MM.1S (cell line): ENCODE results near the gene CIBAR2.

Source experiments
- DNase-seq: peaks from one replicate; pipeline ENCODE4 v3.0.0-alpha.2; 2015
- H2AFZ ChIP-seq: fragments of 300-600 bp; sonication (generic); 2 replicates; pipeline ENCODE4 v1.6.0; 2016; ENCODE audit warnings: antibody characterized with exemption, low read length
- H3F3A ChIP-seq: fragments of 300-600 bp; sonication (generic); 2 replicates; pipeline ENCODE4 v1.6.1; 2016; ENCODE audit warnings: mild to moderate bottlenecking, antibody characterized with exemption, low read length, moderate library complexity, mixed read lengths; ENCODE audit not compliant: insufficient read depth
- H3K27ac ChIP-seq: fragments of 300-600 bp; sonication (generic); 2 replicates; pipeline ENCODE4 v1.5.1; 2016; ENCODE audit warnings: mild to moderate bottlenecking, low read length
- H3K27me3 ChIP-seq: fragments of 300-600 bp; sonication (generic); replicated peaks from 2 replicates; pipeline ENCODE4 v1.6.0; 2016; ENCODE audit warnings: low read length; ENCODE audit not compliant: insufficient read depth
- H3K36me3 ChIP-seq: fragments of 300-600 bp; sonication (generic); replicated peaks from 2 replicates; pipeline ENCODE4 v1.6.1; 2016; ENCODE audit warnings: mild to moderate bottlenecking, low read length, mixed read lengths; ENCODE audit not compliant: insufficient read depth
- H3K4me1 ChIP-seq: fragments of 300-600 bp; sonication (generic); 2 replicates; pipeline ENCODE4 v1.6.1; 2016; ENCODE audit warnings: low read length, mixed read lengths
- H3K4me2 ChIP-seq: fragments of 300-600 bp; sonication (generic); 2 replicates; pipeline ENCODE4 v1.6.0; 2016; ENCODE audit warnings: low read depth, low read length
- H3K4me3 ChIP-seq: fragments of 300-600 bp; sonication (generic); 2 replicates; pipeline ENCODE4 v1.5.1; 2016; ENCODE audit warnings: low read length, mixed read lengths
- H3K79me2 ChIP-seq: fragments of 300-600 bp; sonication (generic); 2 replicates; pipeline ENCODE4 v1.6.1; 2016; ENCODE audit warnings: mixed run types, low read length, mixed read lengths
- H3K9ac ChIP-seq: fragments of 300-600 bp; sonication (generic); 2 replicates; pipeline ENCODE4 v1.6.1; 2016; ENCODE audit warnings: low read length, mixed read lengths
- H3K9me2 ChIP-seq: fragments of 300-600 bp; sonication (generic); replicated peaks from 2 replicates; pipeline ENCODE4 v1.6.1; 2016; ENCODE audit warnings: mild to moderate bottlenecking, low read length, mixed read lengths; ENCODE audit not compliant: insufficient read depth
- H3K9me3 ChIP-seq: fragments of 300-600 bp; sonication (generic); replicated peaks from 2 replicates; pipeline ENCODE4 v1.6.1; 2016; ENCODE audit warnings: mild to moderate bottlenecking, low read length, mixed read lengths; ENCODE audit not compliant: insufficient read depth
- H4K20me1 ChIP-seq: fragments of 300-600 bp; sonication (generic); 2 replicates; pipeline ENCODE4 v1.6.1; 2016; ENCODE audit warnings: mild to moderate bottlenecking, low read length, moderate library complexity, mixed read lengths; ENCODE audit not compliant: insufficient read depth
- CTCF ChIP-seq: fragments of 300-600 bp; sonication (generic); IDR thresholded peaks from 2 replicates; pipeline ENCODE4 v1.5.1; 2016; ENCODE audit warnings: antibody characterized with exemption, low read length, mixed read lengths
- EZH2 ChIP-seq: fragments of 300-600 bp; sonication (generic); optimal IDR thresholded peaks from 2 replicates; pipeline ENCODE3; 2017; ENCODE audit warnings: low read depth, mild to moderate bottlenecking, antibody characterized with exemption, low read length, mixed read lengths
- EZH2phosphoT487 ChIP-seq: fragments of 300-600 bp; sonication (generic); IDR thresholded peaks from 2 replicates; pipeline ENCODE4 v1.6.1; 2018; ENCODE audit warnings: antibody characterized with exemption, low read length

The CIBAR2 gene

GRCh38 chr16:85072076-85072860 is 40.0 kb downstream of the CIBAR2 start:
- no peak overlapping the region for H3K27ac ChIP-seq
- H3K9me2 ChIP-seq, result no peaks in the 10 kb centered on the region
- H3K9ac ChIP-seq, result no peak overlapping the region
- no peak for DNase-seq
- no peaks in the 10 kb centered on the region for H3F3A ChIP-seq
- TF ChIP-seq CTCF (no peak), EZH2 (no peak), EZH2phosphoT487 (no peak)
- no peaks in the 10 kb centered on the region for H3K36me3 ChIP-seq
- no peak overlapping the region for H2AFZ ChIP-seq
- no peaks in the 10 kb centered on the region for H4K20me1 ChIP-seq
- H3K9me3 ChIP-seq, result no peaks in the 10 kb centered on the region
- no peaks in the 10 kb centered on the region for H3K79me2 ChIP-seq
- H3K4me2 ChIP-seq, result no peak overlapping the region
- no peaks in the 10 kb centered on the region for H3K27me3 ChIP-seq
- H3K4me1 ChIP-seq, result no peaks in the 10 kb centered on the region
- H3K4me3 ChIP-seq, result no peak overlapping the region

DNA sequence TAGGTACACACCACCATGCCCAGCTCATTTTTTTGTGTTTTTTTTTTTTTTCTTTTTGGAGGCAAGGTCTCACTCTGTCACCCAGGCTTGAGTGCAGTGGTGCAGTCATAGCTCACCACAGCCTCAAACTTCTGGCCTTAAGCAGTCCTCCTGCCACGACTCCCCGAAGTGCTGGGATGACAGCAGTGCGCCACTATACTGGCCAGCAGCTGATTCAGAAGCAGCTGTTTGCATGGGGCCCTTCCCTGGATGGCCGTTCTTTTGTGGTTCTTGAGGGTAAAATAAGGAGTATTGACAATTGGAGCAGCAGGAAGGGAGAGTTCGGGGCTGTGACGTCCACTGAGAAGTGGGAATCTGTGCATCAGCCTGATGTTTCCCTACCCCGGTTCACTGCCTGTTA is 43.1 kb downstream of the CIBAR2 start:
- Histone ChIP-seq H4K20me1 (no peaks in the 10 kb centered on the region), H3K9ac (no peak overlapping the region), H3F3A (no peaks in the 10 kb centered on the region), H3K9me2 (no peaks in the 10 kb centered on the region), H3K79me2 (no peaks in the 10 kb centered on the region), H3K4me3 (no peak overlapping the region), H3K36me3 (no peaks in the 10 kb centered on the region), H3K27me3 (no peaks in the 10 kb centered on the region), H3K4me1 (no peaks in the 10 kb centered on the region), H2AFZ (no peak overlapping the region), H3K9me3 (no peaks in the 10 kb centered on the region), H3K4me2 (no peak overlapping the region), H3K27ac (no peak overlapping the region)
- no peak for DNase-seq
- TF ChIP-seq EZH2phosphoT487, result no peak
- TF ChIP-seq CTCF, result no peak
- no peak for TF ChIP-seq EZH2

DNA sequence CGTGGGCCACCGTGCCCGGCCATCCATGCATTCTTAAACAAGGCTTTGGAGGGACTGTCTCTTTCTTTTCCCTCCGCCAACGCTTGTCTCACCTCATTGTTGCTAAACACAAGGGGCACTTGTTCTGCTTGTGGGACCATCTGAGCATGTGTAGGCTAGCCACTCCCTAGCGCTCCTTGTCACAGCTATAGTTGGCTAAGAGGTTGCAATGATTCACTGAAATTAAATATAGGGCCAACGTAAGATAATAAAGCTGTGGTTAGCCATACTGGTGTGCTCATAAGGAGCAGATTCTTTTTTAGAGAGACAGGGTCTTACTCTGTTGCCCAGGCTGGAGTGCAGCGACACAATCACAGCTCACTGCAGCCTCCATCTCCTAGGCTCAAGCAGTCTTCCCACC is 43.5 kb downstream of the CIBAR2 start:
- TF ChIP-seq EZH2 (no peak), EZH2phosphoT487 (no peak), CTCF (no peak)
- no peaks in the 10 kb centered on the region for H3F3A ChIP-seq
- H3K4me3 ChIP-seq, result no peak overlapping the region
- no peaks in the 10 kb centered on the region for H3K27me3 ChIP-seq
- H2AFZ ChIP-seq, result no peak overlapping the region
- no peak for DNase-seq
- no peaks in the 10 kb centered on the region for H3K36me3 ChIP-seq
- no peak overlapping the region for H3K27ac ChIP-seq
- H3K9me3 ChIP-seq, result no peaks in the 10 kb centered on the region
- no peaks in the 10 kb centered on the region for H4K20me1 ChIP-seq
- H3K4me2 ChIP-seq, result no peak overlapping the region
- H3K9ac ChIP-seq, result no peak overlapping the region
- H3K4me1 ChIP-seq, result no peaks in the 10 kb centered on the region
- no peaks in the 10 kb centered on the region for H3K9me2 ChIP-seq
- H3K79me2 ChIP-seq, result no peaks in the 10 kb centered on the region
